ENCODE measurements around the gene ZFYVE28. TPM values are rescaled to one million over a fixed set of nuclear protein-coding genes. Genes with fewer than 3 reads are reported as not detected.

The ZFYVE28 gene
- total and polyA plus RNA-seq, 2 donors from 2014 or later = 8.0 to 18.9 TPM

- Histone ChIP-seq H3K27ac (ENCODE audit: low read depth in 2 of 2, low read length in 2 of 2) (no peak overlapping the region), H3K36me3 (ENCODE audit: control insufficient read depth in 2 of 3, insufficient read depth in 3 of 3, low read length in 3 of 3) (peaks cover 0 to 2% (median 0%) of the 10 kb centered on the region in 3 donors), H3K9ac (ENCODE audit: low read length in 3 of 3) (no peak overlapping the region), H3K4me3 (ENCODE audit: low read length in 3 of 3) (no peak overlapping the region), H3K27me3 (ENCODE audit: control insufficient read depth, insufficient read depth, low read length) (no peaks in the 10 kb centered on the region), H3K9me3 (ENCODE audit: control insufficient read depth in 2 of 3, insufficient read depth in 1 of 3, low read length in 3 of 3) (no peaks in the 10 kb centered on the region), H3K4me1 (ENCODE audit: control insufficient read depth in 2 of 3, insufficient read depth in 2 of 3, low read depth in 1 of 3, low read length in 3 of 3) (peaks cover 0 to 5% (median 0%) of the 10 kb centered on the region in 3 donors)
- intact Hi-C loops (cut with DNase I) = no loop called here
- peak in 1 of 5 donors; percentile 70 for DNase-seq
- no peak for TF ChIP-seq CTCF (IDR thresholded peaks at IDR 0.05; ENCODE audit: borderline replicate concordance, extremely low read depth, insufficient read depth)
- FAIRE-seq = no peak
These were observed 147.0 kb downstream of the ZFYVE28 start for GRCh38 chr4:2271279-2272025.

GRCh38 chr4:2270341-2271165 is 147.9 kb downstream of the ZFYVE28 start:
- Histone ChIP-seq H3K9ac (ENCODE audit: low read length in 3 of 3) (no peak overlapping the region), H3K27ac (ENCODE audit: low read depth in 2 of 2, low read length in 2 of 2) (no peak overlapping the region), H3K4me3 (ENCODE audit: low read length in 3 of 3) (no peak overlapping the region), H3K36me3 (ENCODE audit: control insufficient read depth in 2 of 3, insufficient read depth in 3 of 3, low read length in 3 of 3) (peaks cover 0 to 2% (median 0%) of the 10 kb centered on the region in 3 donors), H3K4me1 (ENCODE audit: control insufficient read depth in 2 of 3, insufficient read depth in 2 of 3, low read depth in 1 of 3, low read length in 3 of 3) (peaks cover 0 to 12% (median 0%) of the 10 kb centered on the region in 3 donors), H3K27me3 (ENCODE audit: control insufficient read depth, insufficient read depth, low read length) (no peaks in the 10 kb centered on the region), H3K9me3 (ENCODE audit: control insufficient read depth in 2 of 3, insufficient read depth in 1 of 3, low read length in 3 of 3) (no peaks in the 10 kb centered on the region)
- TF ChIP-seq CTCF (IDR thresholded peaks at IDR 0.05; ENCODE audit: borderline replicate concordance, extremely low read depth, insufficient read depth) = no peak
- DNase-seq (peak in 1 of 5 donors; percentile 73), FAIRE-seq (no peak)
- intact Hi-C loops (cut with DNase I) = no loop called here

GRCh38 chr4:2269618-2270163 is 148.8 kb downstream of the ZFYVE28 start:
- intact Hi-C loops (cut with DNase I) = no loop called here

More at GRCh38 chr4:2269618-2270163, 148.8 kb downstream of the ZFYVE28 start:
- Histone ChIP-seq H3K36me3 (ENCODE audit: control insufficient read depth in 2 of 3, insufficient read depth in 3 of 3, low read length in 3 of 3) (peaks cover 0 to 2% (median 0%) of the 10 kb centered on the region in 3 donors), H3K4me1 (ENCODE audit: control insufficient read depth in 2 of 3, insufficient read depth in 2 of 3, low read depth in 1 of 3, low read length in 3 of 3) (peaks cover 0 to 13% (median 0%) of the 10 kb centered on the region in 3 donors), H3K27me3 (ENCODE audit: control insufficient read depth, insufficient read depth, low read length) (no peaks in the 10 kb centered on the region), H3K9me3 (ENCODE audit: control insufficient read depth in 2 of 3, insufficient read depth in 1 of 3, low read length in 3 of 3) (no peaks in the 10 kb centered on the region), H3K4me3 (ENCODE audit: low read length in 3 of 3) (no peak overlapping the region), H3K9ac (ENCODE audit: low read length in 3 of 3) (no peak overlapping the region), H3K27ac (ENCODE audit: low read depth in 2 of 2, low read length in 2 of 2) (no peak overlapping the region)
- DNase-seq = peak in 1 of 5 donors; percentile 71
- TF ChIP-seq CTCF (IDR thresholded peaks at IDR 0.05; ENCODE audit: borderline replicate concordance, extremely low read depth, insufficient read depth) = no peak
- FAIRE-seq = no peak
